Mesenchymal stem cell (in vitro differentiated cells and primary cell): ENCODE measurements around the gene NFIB.

Source experiments
- DNase-seq: peaks from one replicate; pipeline ENCODE4 v3.0.0-alpha.2; 2013
- H2AFZ ChIP-seq: one replicate; pipeline ENCODE4 v1.6.1; 2013; ENCODE audit warnings: low read depth, mild to moderate bottlenecking, control low read depth, inconsistent platforms, low read length, moderate library complexity
- H2AK5ac ChIP-seq: 2 replicates; pipeline ENCODE4 v1.6.1; 2013; ENCODE audit warnings: low read length, moderate library complexity, mild to moderate bottlenecking, inconsistent platforms; ENCODE audit not compliant: severe bottlenecking
- H2BK120ac ChIP-seq: one replicate; pipeline ENCODE4 v1.6.1; 2013; ENCODE audit warnings: low read depth, mild to moderate bottlenecking, inconsistent platforms, low read length, moderate library complexity
- H2BK12ac ChIP-seq, 2 experiments: one replicate each; pipeline ENCODE4 v1.6.1; 2013; ENCODE audit warnings: inconsistent platforms in 2 of 2, low read length in 2 of 2, mild to moderate bottlenecking in 2 of 2, moderate library complexity in 2 of 2, control low read depth in 1 of 2
- H2BK15ac ChIP-seq: one replicate; pipeline ENCODE4 v1.6.1; 2013; ENCODE audit warnings: mild to moderate bottlenecking, low read depth, inconsistent platforms; ENCODE audit not compliant: poor library complexity, severe bottlenecking
- H2BK5ac ChIP-seq: 2 replicates; pipeline ENCODE4 v1.6.1; 2013; ENCODE audit warnings: low read depth, mild to moderate bottlenecking, low read length, control low read depth, inconsistent platforms; ENCODE audit not compliant: poor library complexity, severe bottlenecking
- H3K14ac ChIP-seq, 2 experiments: one replicate each; pipeline ENCODE4 v1.6.1; 2013; ENCODE audit warnings: inconsistent platforms in 2 of 2, low read length in 2 of 2, control low read depth in 1 of 2, mild to moderate bottlenecking in 1 of 2, moderate library complexity in 1 of 2
- H3K18ac ChIP-seq, 2 experiments: one replicate each; pipeline ENCODE4 v1.6.1; 2013; ENCODE audit warnings: inconsistent platforms in 2 of 2, low read length in 2 of 2, control low read depth in 1 of 2, low read depth in 1 of 2, mild to moderate bottlenecking in 1 of 2
- H3K23ac ChIP-seq, 2 experiments: one replicate each; pipeline ENCODE4 v1.6.1; 2013; ENCODE audit warnings: inconsistent platforms in 2 of 2, low read length in 2 of 2, mild to moderate bottlenecking in 2 of 2, moderate library complexity in 2 of 2, control low read depth in 1 of 2
- H3K27ac ChIP-seq: 2 replicates; pipeline ENCODE4 v1.5.1; 2013; ENCODE audit warnings: mild to moderate bottlenecking, moderate library complexity, low read length, control low read depth, inconsistent platforms; ENCODE audit not compliant: poor library complexity, severe bottlenecking
- H3K27me3 ChIP-seq, 2 experiments: 2 replicates each; pipeline versions ENCODE4 v1.6.1 to v1.7.0; 2013; ENCODE audit warnings: low read length in 2 of 2, mild to moderate bottlenecking in 2 of 2, moderate library complexity in 2 of 2, control low read depth in 1 of 2, inconsistent platforms in 1 of 2; ENCODE audit not compliant: control insufficient read depth in 1 of 2, insufficient read depth in 1 of 2
- H3K36me3 ChIP-seq, 2 experiments: 2 replicates each; pipeline versions ENCODE4 v1.6.1 to v1.7.0; 2013; ENCODE audit warnings: low read length in 2 of 2, control low read depth in 1 of 2, inconsistent platforms in 1 of 2, low read depth in 1 of 2, mild to moderate bottlenecking in 1 of 2; ENCODE audit not compliant: insufficient read depth in 2 of 2, control insufficient read depth in 1 of 2
- H3K4ac ChIP-seq, 2 experiments: one replicate each; pipeline ENCODE4 v1.6.1; 2013; ENCODE audit warnings: inconsistent platforms in 2 of 2, low read length in 2 of 2, mild to moderate bottlenecking in 2 of 2, moderate library complexity in 2 of 2, control low read depth in 1 of 2, low read depth in 1 of 2
- H3K4me1 ChIP-seq: 2 replicates; pipeline ENCODE4 v1.6.1; 2013; ENCODE audit warnings: low read depth, low read length, control low read depth; ENCODE audit not compliant: control insufficient read depth, insufficient read depth
- H3K4me2 ChIP-seq: 2 replicates; pipeline ENCODE4 v1.6.1; 2013; ENCODE audit warnings: low read length, mild to moderate bottlenecking, inconsistent platforms; ENCODE audit not compliant: poor library complexity, severe bottlenecking
- H3K4me3 ChIP-seq, 2 experiments: 2 replicates each; pipeline versions ENCODE4 v1.5.1 to v1.7.0; 2013; ENCODE audit warnings: low read length in 2 of 2, mild to moderate bottlenecking in 2 of 2, control low read depth in 1 of 2, low read depth in 1 of 2; ENCODE audit not compliant: insufficient read depth in 1 of 2
- H3K79me1 ChIP-seq: replicated peaks from 2 replicates; pipeline ENCODE4 v1.6.1; 2013; ENCODE audit warnings: mild to moderate bottlenecking, control low read depth, low read length, inconsistent platforms; ENCODE audit not compliant: poor library complexity, severe bottlenecking
- H3K9ac ChIP-seq: 2 replicates; pipeline ENCODE4 v1.7.0; 2013; ENCODE audit warnings: mild to moderate bottlenecking, low read length, moderate library complexity
- H3K9me3 ChIP-seq: 2 replicates; pipeline ENCODE4 v1.7.0; 2013; ENCODE audit warnings: mild to moderate bottlenecking, low read length; ENCODE audit not compliant: control insufficient read depth
- H4K8ac ChIP-seq: one replicate; pipeline ENCODE4 v1.6.1; 2013; ENCODE audit warnings: inconsistent platforms, mild to moderate bottlenecking, low read length, moderate library complexity
- H4K91ac ChIP-seq: one replicate; pipeline ENCODE4 v1.6.1; 2013; ENCODE audit warnings: mild to moderate bottlenecking, low read length, inconsistent platforms
- WGBS: methylation state at CpG from one replicate; pipeline ENCODE4 v1.1.7; 2013; ENCODE audit warnings: mixed read lengths; 5-methylcytosine and 5-hydroxymethylcytosine counted together

NFIB gene

DNA sequence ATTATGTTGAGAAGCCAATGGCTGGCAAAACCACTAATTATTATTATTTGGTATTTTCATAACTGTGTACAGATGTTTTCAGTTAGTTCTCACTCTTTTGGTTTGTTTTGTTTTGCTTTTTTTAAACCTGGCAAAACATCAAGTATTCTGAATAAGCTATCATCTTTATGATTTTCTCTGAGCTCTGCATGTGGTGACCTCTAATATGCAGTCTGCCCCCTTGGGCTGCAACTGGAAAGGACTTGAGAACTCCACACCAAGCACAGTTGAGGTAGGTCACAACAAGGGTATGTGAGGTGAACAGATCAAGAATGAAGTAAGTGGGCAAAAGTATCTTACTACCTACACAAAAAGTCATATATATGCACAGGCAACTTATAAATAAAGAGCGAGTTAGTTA is 202.2 kb downstream of the NFIB start:
- no peak overlapping the region for H2BK12ac ChIP-seq
- H3K4me3 ChIP-seq, result no peak overlapping the region
- no peak overlapping the region for H2BK15ac ChIP-seq
- H4K8ac ChIP-seq, result no peak overlapping the region
- no peak overlapping the region for H3K4ac ChIP-seq
- H3K18ac ChIP-seq, result no peak overlapping the region
- no peak overlapping the region for H2BK120ac ChIP-seq
- H3K4me2 ChIP-seq, result no peak overlapping the region
- H2AK5ac ChIP-seq, result no peak overlapping the region
- H3K27me3 ChIP-seq, result no peaks in the 10 kb centered on the region
- DNase-seq, result no peak
- H3K23ac ChIP-seq, result no peak overlapping the region
- H3K79me1 ChIP-seq, result no peaks in the 10 kb centered on the region
- no peak overlapping the region for H4K91ac ChIP-seq
- H3K9ac ChIP-seq, result no peak overlapping the region
- no peak overlapping the region for H3K27ac ChIP-seq
- WGBS, result no CpG with 5 or more reads among the region's 1 CpG
- H3K4me1 ChIP-seq, result no peaks in the 10 kb centered on the region
- no peak overlapping the region for H3K14ac ChIP-seq
- peaks cover 6 to 79% of the 10 kb centered on the region in 2 experiments for H3K36me3 ChIP-seq
- no peak overlapping the region for H2AFZ ChIP-seq
- no peak overlapping the region for H2BK5ac ChIP-seq
- no peaks in the 10 kb centered on the region for H3K9me3 ChIP-seq

DNA sequence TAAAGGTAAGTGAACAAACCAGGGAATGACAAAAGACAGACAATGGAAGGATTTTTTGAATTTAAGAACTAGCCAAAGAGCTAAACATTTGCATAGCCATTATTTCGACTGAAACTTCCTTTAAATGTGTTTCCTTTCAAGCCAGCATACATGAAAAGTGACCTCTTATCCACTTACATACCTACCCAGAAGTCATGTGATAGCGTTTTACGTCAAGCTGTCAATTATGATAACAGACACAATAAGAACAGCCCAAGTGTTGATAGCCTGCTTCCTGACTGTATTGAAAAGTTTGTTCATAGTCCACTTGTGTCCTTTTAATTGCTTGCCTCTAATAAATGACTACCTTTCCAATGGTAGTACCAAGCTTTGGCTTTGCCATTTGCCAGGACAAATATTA is 206.0 kb downstream of the NFIB start:
- H2AFZ ChIP-seq, result no peak overlapping the region
- H3K4me2 ChIP-seq, result no peak overlapping the region
- H3K27me3 ChIP-seq, result no peaks in the 10 kb centered on the region
- H3K9me3 ChIP-seq, result no peaks in the 10 kb centered on the region
- H3K4me3 ChIP-seq, result no peak overlapping the region
- no peak overlapping the region for H3K27ac ChIP-seq
- 77% methylated on average over 1 of the region's 3 CpGs for WGBS
- no peak overlapping the region for H3K18ac ChIP-seq
- H3K4ac ChIP-seq, result no peak overlapping the region
- H3K4me1 ChIP-seq, result no peaks in the 10 kb centered on the region
- no peak overlapping the region for H2BK5ac ChIP-seq
- no peaks in the 10 kb centered on the region for H3K79me1 ChIP-seq
- DNase-seq, result no peak
- H3K36me3 ChIP-seq, result peaks cover 0 to 43% of the 10 kb centered on the region in 2 experiments
- H3K14ac ChIP-seq, result no peak overlapping the region
- H2AK5ac ChIP-seq, result no peak overlapping the region
- no peak overlapping the region for H2BK12ac ChIP-seq
- H2BK15ac ChIP-seq, result no peak overlapping the region
- no peak overlapping the region for H4K8ac ChIP-seq
- H3K9ac ChIP-seq, result no peak overlapping the region
- H3K23ac ChIP-seq, result no peak overlapping the region
- no peak overlapping the region for H4K91ac ChIP-seq
- H2BK120ac ChIP-seq, result no peak overlapping the region

DNA sequence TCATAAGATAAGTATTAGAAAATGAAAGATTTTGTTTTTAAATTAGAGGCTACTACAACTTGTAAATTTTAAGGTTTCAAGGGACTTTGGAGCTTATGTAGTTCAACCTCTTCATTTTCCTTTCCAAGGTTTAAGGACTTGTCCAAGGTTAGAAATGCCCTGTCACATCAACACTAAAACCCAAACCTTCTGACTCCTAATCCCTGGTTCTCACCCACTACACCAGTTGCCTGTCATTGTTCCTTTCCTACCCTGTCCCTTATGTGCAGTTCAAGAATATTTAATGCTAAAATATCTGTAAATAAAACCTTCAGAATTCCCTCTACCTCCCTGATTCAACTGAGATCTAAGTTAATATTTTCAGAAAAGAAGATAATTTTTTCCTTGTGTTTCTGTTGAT is 206.4 kb downstream of the NFIB start:
- no peak overlapping the region for H3K14ac ChIP-seq
- no peak overlapping the region for H3K9ac ChIP-seq
- H3K4me1 ChIP-seq, result no peaks in the 10 kb centered on the region
- no peak overlapping the region for H3K4me3 ChIP-seq
- no peak overlapping the region for H4K8ac ChIP-seq
- no peak overlapping the region for H2BK15ac ChIP-seq
- no peaks in the 10 kb centered on the region for H3K9me3 ChIP-seq
- H3K36me3 ChIP-seq, result peaks cover 0 to 39% of the 10 kb centered on the region in 2 experiments
- no peak overlapping the region for H4K91ac ChIP-seq
- no peak overlapping the region for H3K23ac ChIP-seq
- H2AK5ac ChIP-seq, result no peak overlapping the region
- H3K27ac ChIP-seq, result no peak overlapping the region
- no peak overlapping the region for H2BK12ac ChIP-seq
- H3K4ac ChIP-seq, result no peak overlapping the region
- no peak for DNase-seq
- H2AFZ ChIP-seq, result no peak overlapping the region
- no peaks in the 10 kb centered on the region for H3K79me1 ChIP-seq
- no peak overlapping the region for H2BK120ac ChIP-seq
- H3K4me2 ChIP-seq, result no peak overlapping the region
- H3K18ac ChIP-seq, result no peak overlapping the region
- no peak overlapping the region for H2BK5ac ChIP-seq
- H3K27me3 ChIP-seq, result no peaks in the 10 kb centered on the region

DNA sequence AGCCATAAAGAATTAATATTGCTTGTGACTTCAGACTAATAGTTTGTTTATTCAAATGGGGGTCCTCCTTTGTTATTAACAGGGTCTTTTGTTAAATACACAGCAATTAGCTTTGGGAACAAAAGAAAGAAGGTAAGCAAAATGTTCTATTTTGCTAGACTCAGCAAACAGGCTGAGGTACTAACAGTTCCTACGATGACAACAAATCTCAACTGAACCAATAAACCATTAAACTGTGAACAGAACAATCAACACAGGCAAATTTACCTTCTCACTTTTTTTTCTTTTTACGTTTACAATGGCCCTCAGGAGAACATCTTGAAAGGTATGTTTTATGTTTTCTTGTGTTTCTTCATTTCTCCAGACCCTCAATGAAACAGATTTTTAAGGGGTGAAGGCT is 207.2 kb downstream of the NFIB start:
- H3K79me1 ChIP-seq, result no peaks in the 10 kb centered on the region
- H3K9ac ChIP-seq, result no peak overlapping the region
- no peak overlapping the region for H4K8ac ChIP-seq
- H3K27ac ChIP-seq, result no peak overlapping the region
- no peak overlapping the region for H3K4me2 ChIP-seq
- H3K4ac ChIP-seq, result no peak overlapping the region
- no peak overlapping the region for H3K23ac ChIP-seq
- H3K14ac ChIP-seq, result no peak overlapping the region
- WGBS, result 85% methylated on average over 1 of the region's 2 CpGs
- no peak overlapping the region for H4K91ac ChIP-seq
- H3K36me3 ChIP-seq, result peaks cover 0 to 36% of the 10 kb centered on the region in 2 experiments
- no peak overlapping the region for H3K18ac ChIP-seq
- H2BK12ac ChIP-seq, result no peak overlapping the region
- no peak overlapping the region for H2BK5ac ChIP-seq
- no peaks in the 10 kb centered on the region for H3K27me3 ChIP-seq
- H3K4me1 ChIP-seq, result no peaks in the 10 kb centered on the region
- H2BK15ac ChIP-seq, result no peak overlapping the region
- DNase-seq, result no peak
- no peaks in the 10 kb centered on the region for H3K9me3 ChIP-seq
- H2AFZ ChIP-seq, result no peak overlapping the region
- H2BK120ac ChIP-seq, result no peak overlapping the region
- no peak overlapping the region for H2AK5ac ChIP-seq
- no peak overlapping the region for H3K4me3 ChIP-seq
